OCI-LY7 (cell line): ENCODE measurements around the gene CRYGN.

Experiments used
- CTCF ChIP-seq: fragments of 200-600 bp; sonication (generic); conservative IDR thresholded peaks from 2 replicates; pipeline ENCODE4 v1.5.1; 2014; ENCODE audit warnings: mild to moderate bottlenecking, antibody characterized with exemption, low read length, moderate library complexity, mixed read lengths
- EZH2phosphoT487 ChIP-seq: fragments of 200-600 bp; sonication (generic); IDR thresholded peaks from 2 replicates; pipeline ENCODE4 v1.6.1; 2018; ENCODE audit warnings: low read depth, borderline replicate concordance, mild to moderate bottlenecking, mixed run types, antibody characterized with exemption, low read length, moderate library complexity, mixed read lengths

DNA sequence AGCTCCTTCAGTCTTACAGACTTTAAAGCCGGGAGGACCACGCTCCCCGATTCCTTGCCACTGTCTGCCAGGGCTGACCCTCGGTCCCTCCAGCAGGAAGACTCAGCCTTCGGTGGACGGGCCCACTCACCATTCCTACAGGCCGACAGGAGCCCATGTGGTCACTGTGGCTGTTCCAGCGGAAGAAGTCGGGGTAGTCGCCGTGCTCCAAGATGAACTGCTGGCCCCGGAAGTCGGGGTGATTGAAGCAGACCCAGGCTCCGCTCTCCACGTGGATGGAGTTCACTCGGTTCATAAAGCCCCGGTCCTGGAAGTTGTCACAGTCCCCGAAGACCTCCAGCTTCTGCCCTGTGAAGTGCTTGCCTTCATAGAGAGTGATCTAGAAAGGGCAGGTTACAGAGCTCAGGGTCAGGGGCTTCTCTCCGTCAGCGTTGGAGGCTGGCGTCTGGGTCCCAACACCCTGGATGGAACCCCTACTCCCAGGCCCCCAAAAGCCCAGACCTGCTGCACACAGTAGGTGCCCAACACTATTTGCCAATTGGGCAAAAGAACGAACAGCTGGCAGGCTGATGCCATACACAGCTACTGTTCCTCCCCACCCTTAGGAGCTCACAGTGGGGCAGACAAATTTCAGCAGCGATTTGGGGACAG is 1.9 kb downstream of the CRYGN start:
- TF ChIP-seq CTCF (no peak), EZH2phosphoT487 (no peak)
